ENCODE measurements around the gene RAB36.

DNA sequence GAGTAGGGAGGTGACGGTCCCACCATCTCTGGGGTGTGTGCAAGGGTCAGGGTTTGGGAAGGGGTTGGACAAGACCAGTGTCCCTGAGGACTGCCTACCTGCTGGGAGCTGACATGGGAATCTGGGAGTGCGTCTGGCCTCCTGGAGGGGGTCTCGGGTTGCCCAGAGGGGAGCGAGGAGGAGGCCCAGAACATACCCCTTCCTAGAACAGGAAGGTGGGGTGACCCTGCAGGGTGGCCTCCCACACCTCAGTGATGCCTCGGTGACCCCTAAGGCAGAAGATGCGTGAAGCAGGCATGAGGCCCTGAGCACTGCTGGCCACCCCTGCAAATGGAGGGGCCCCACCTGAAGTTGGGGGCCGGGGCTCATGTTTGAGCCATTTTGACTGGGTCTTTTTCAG is 29.9 kb upstream of the RAB36 start:
- TF ChIP-seq, protein P1, sequence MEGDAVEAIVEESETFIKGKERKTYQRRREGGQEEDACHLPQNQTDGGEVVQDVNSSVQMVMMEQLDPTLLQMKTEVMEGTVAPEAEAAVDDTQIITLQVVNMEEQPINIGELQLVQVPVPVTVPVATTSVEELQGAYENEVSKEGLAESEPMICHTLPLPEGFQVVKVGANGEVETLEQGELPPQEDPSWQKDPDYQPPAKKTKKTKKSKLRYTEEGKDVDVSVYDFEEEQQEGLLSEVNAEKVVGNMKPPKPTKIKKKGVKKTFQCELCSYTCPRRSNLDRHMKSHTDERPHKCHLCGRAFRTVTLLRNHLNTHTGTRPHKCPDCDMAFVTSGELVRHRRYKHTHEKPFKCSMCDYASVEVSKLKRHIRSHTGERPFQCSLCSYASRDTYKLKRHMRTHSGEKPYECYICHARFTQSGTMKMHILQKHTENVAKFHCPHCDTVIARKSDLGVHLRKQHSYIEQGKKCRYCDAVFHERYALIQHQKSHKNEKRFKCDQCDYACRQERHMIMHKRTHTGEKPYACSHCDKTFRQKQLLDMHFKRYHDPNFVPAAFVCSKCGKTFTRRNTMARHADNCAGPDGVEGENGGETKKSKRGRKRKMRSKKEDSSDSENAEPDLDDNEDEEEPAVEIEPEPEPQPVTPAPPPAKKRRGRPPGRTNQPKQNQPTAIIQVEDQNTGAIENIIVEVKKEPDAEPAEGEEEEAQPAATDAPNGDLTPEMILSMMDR (IDR thresholded peaks at IDR 0.05), result no peak
- TF ChIP-seq EP300 (IDR thresholded peaks at IDR 0.05) (no peak), POLR2A (IDR thresholded peaks at IDR 0.05) (no peak)

All from ovary (tissue), 3 donors.